Transverse colon (tissue), 4 donors: ENCODE measurements around the gene ZSWIM4. TPM values are rescaled to one million over a fixed set of nuclear protein-coding genes. Genes with fewer than 3 reads are reported as not detected.

Experiments used
- DNase-seq: peaks from one replicate; pipeline ENCODE4 v3.0.0-alpha.2; 2019
- H3K27ac ChIP-seq, 4 donors: fragments of 200-600 bp; sonication (generic); 2 replicates each; pipeline ENCODE4 v1.5.1; 2016 to 2018; ENCODE audit warnings: inconsistent platforms in 4 of 4
- H3K27me3 ChIP-seq: fragments of 200-600 bp; sonication (generic); 2 replicates; pipeline ENCODE4 v1.5.1; 2017; ENCODE audit warnings: inconsistent platforms
- H3K36me3 ChIP-seq, 4 donors: fragments of 200-600 bp; sonication (generic); 2 replicates each; pipeline ENCODE4 v1.5.1; 2017 to 2019; ENCODE audit warnings: inconsistent platforms in 4 of 4
- H3K4me1 ChIP-seq, 4 donors: fragments of 200-600 bp; sonication (generic); 2 replicates each; pipeline ENCODE4 v1.5.1; 2017 to 2020; ENCODE audit warnings: inconsistent platforms in 4 of 4
- H3K4me3 ChIP-seq, 4 donors: fragments of 200-600 bp; sonication (generic); 1 replicate in 1 of 4; 2 replicates in 3 of 4; pipeline versions ENCODE4 v1.5.1 to v1.6.1; 2017 to 2019; ENCODE audit warnings: inconsistent platforms in 4 of 4
- H3K9me3 ChIP-seq, 2 donors: fragments of 200-600 bp; sonication (generic); 2 replicates each; pipeline ENCODE4 v1.5.1; 2017 to 2019; ENCODE audit warnings: inconsistent platforms in 2 of 2
- CTCF ChIP-seq, 5 experiments: fragments of 200-600 bp in 3 of 5; fragments of 450-650 bp in 2 of 5; sonication (generic) in 3 of 5; IDR thresholded peaks; 1 replicate in 2 of 5; 2 replicates in 3 of 5; pipeline ENCODE4 v1.5.1; 2016 to 2017; ENCODE audit warnings: antibody characterized with exemption in 5 of 5, inconsistent platforms in 3 of 5, mild to moderate bottlenecking in 2 of 5, moderate library complexity in 1 of 5
- EP300 ChIP-seq: sonication (generic); formaldehyde crosslinking; IDR thresholded peaks from one replicate; pipeline ENCODE4 v1.6.1; 2017; ENCODE audit warnings: antibody characterized with exemption, low read depth
- POLR2A ChIP-seq: fragments of 450-650 bp; IDR thresholded peaks from one replicate; pipeline ENCODE4 v1.6.1; 2016; ENCODE audit warnings: antibody characterized with exemption, mild to moderate bottlenecking, moderate library complexity
- POLR2AphosphoS5 ChIP-seq, 3 donors: sonication (generic); formaldehyde crosslinking; IDR thresholded peaks; one replicate each; pipeline ENCODE4 v1.6.1; 2016; ENCODE audit warnings: antibody characterized with exemption in 3 of 3
- WGBS, 2 donors: methylation state at CpG; one replicate each; pipeline ENCODE4 v1.1.5; 2018; ENCODE audit warnings: low coverage in 1 of 2; 5-methylcytosine and 5-hydroxymethylcytosine counted together
- in situ Hi-C, 4 donors: fragments of 200-750 bp; cut with MboI; loops; one replicate each; pipeline versions ENCODE4 v1.15.0 to v1.15.1; 2017; ENCODE audit warnings: low sequenced_read_pairs in 3 of 4, low pct_ligation_motif_present in 1 of 4, low pct_unique_long_range_greater_than_20kb in 1 of 4
- intact Hi-C: fragments of 100-400 bp; cut with DNase I; formaldehyde crosslinking; loops from one replicate; pipeline ENCODE4 v1.15.1; 2023; ENCODE audit warnings: low total_unique reads
- total RNA-seq, 4 donors: library from RNA; depleted of rRNA; stranded (reverse); fragments of >200 nt; gene quantifications; one replicate each; pipeline ENCODE4 v1.1.0, GENCODE V29; 2016

ZSWIM4 gene
- total RNA-seq, 4 donors from 2014 or later, result 2.3 to 5.1 (median 2.9) TPM

- in situ Hi-C loops, result no loop called here
- no peak for DNase-seq
- H3K9me3 ChIP-seq, result no peaks in the 10 kb centered on the region
- H3K4me3 ChIP-seq, result peak overlapping the region in 3 of 4 donors; percentile 82 to 97 (median 83)
- 52 to 89% methylated on average over 8 to 18 of the region's 18 CpGs for WGBS, 2 donors
- peaks cover 31 to 80% (median 61%) of the 10 kb centered on the region in 4 donors for H3K4me1 ChIP-seq
- intact Hi-C loops, result no loop called here
- no peaks in the 10 kb centered on the region for H3K27me3 ChIP-seq
- TF ChIP-seq POLR2A, result no peak
- TF ChIP-seq POLR2AphosphoS5 (IDR thresholded peaks at IDR 0.05), result no peak
- TF ChIP-seq CTCF (IDR thresholded peaks at IDR 0.05), result no peak
- TF ChIP-seq EP300, result no peak
- peak overlapping the region; percentile 99 to 100 (median 100) for H3K27ac ChIP-seq
- H3K36me3 ChIP-seq, result no peaks in the 10 kb centered on the region
Observed at GRCh38 chr19:13838435-13839129, 43.3 kb downstream of the ZSWIM4 start.

GRCh38 chr19:13839130-13839937 is 44.1 kb downstream of the ZSWIM4 start:
- DNase-seq, result peak; percentile 88
- Histone ChIP-seq H3K4me3 (peak overlapping the region; percentile 43 to 97 (median 82)), H3K9me3 (no peaks in the 10 kb centered on the region), H3K4me1 (peaks cover 29 to 81% (median 59%) of the 10 kb centered on the region in 4 donors), H3K36me3 (no peaks in the 10 kb centered on the region), H3K27me3 (no peaks in the 10 kb centered on the region), H3K27ac (peak overlapping the region; percentile 99 to 100 (median 100))
- WGBS, 2 donors, result 8% methylated on average over 22 of the region's 36 CpGs; no CpG with 5 or more reads in 1 of the 2 donors
- in situ Hi-C loops (no loop called here), intact Hi-C loops (no loop called here)
- peak in 1 of 5 experiments; percentile 4 for TF ChIP-seq CTCF (IDR thresholded peaks at IDR 0.05)
- TF ChIP-seq EP300, result peak; percentile 8
- TF ChIP-seq POLR2AphosphoS5 (IDR thresholded peaks at IDR 0.05), result peak; percentile 68 to 83 (median 80)
- peak; percentile 65 for TF ChIP-seq POLR2A

- no peak for TF ChIP-seq POLR2AphosphoS5 (IDR thresholded peaks at IDR 0.05)
- TF ChIP-seq POLR2A, result no peak
- no peak for TF ChIP-seq CTCF (IDR thresholded peaks at IDR 0.05)
- no peak for TF ChIP-seq EP300
- Histone ChIP-seq H3K36me3 (no peaks in the 10 kb centered on the region), H3K4me1 (peaks cover 27 to 77% (median 57%) of the 10 kb centered on the region in 4 donors), H3K4me3 (peak overlapping the region; percentile 32 to 97 (median 82)), H3K9me3 (no peaks in the 10 kb centered on the region), H3K27ac (peak overlapping the region; percentile 99 to 100 (median 100)), H3K27me3 (no peaks in the 10 kb centered on the region)
- DNase-seq, result peak; percentile 43
- 8% methylated on average over 3 of the region's 6 CpGs; no CpG with 5 or more reads in 1 of the 2 donors for WGBS, 2 donors
- intact Hi-C loops (no loop called here), in situ Hi-C loops (no loop called here)
Observed at GRCh38 chr19:13839938-13840304, 44.7 kb downstream of the ZSWIM4 start.

GRCh38 chr19:13840305-13841085 is 45.3 kb downstream of the ZSWIM4 start:
- no peaks in the 10 kb centered on the region for H3K9me3 ChIP-seq
- H3K36me3 ChIP-seq, result no peaks in the 10 kb centered on the region
- H3K4me1 ChIP-seq, result peaks cover 27 to 77% (median 57%) of the 10 kb centered on the region in 4 donors
- H3K27me3 ChIP-seq, result no peaks in the 10 kb centered on the region
- in situ Hi-C loops (no loop called here), intact Hi-C loops (no loop called here)
- DNase-seq, result peak; percentile 91
- H3K27ac ChIP-seq, result peak overlapping the region; percentile 99 to 100 (median 100)
- peak; percentile 82 for TF ChIP-seq POLR2A
- peak; percentile 41 to 90 (median 89) for TF ChIP-seq POLR2AphosphoS5 (IDR thresholded peaks at IDR 0.05)
- no peak for TF ChIP-seq EP300
- TF ChIP-seq CTCF (IDR thresholded peaks at IDR 0.05), result no peak
- WGBS, 2 donors, result 8 to 9% methylated on average over 4 to 19 of the region's 23 CpGs
- H3K4me3 ChIP-seq, result peak overlapping the region; percentile 82 to 97 (median 90)
